Activated T-cell treated with anti-CD3 and anti-CD28 coated beads, Interleukin-2, amount 50 U/mL, for 4 hours (primary cell): ENCODE measurements around the gene TEX11. TPM values are rescaled to one million over a fixed set of nuclear protein-coding genes. Genes with fewer than 3 reads are reported as not detected.
"Not testable (repeated sequence)": the region's sequence is repeated elsewhere in the genome, so short reads cannot be mapped to it uniquely, and the experiment has no call there.

ENCODE experiments used
- ATAC-seq, 2 donors: fragments of 200-7000 bp; cut with Tn5 transposase; one replicate each; pipeline ENCODE4 v1.10.0; 2021
- DNase-seq: peaks from one replicate; pipeline ENCODE4 v3.0.0-alpha.2; 2020
- H3K27me3 Mint-ChIP-seq: one replicate; pipeline ENCODE4 v1.8.0; 2021; ENCODE audit warnings: low read depth, mixed read lengths
- H3K36me3 Mint-ChIP-seq: one replicate; pipeline ENCODE4 v1.8.0; 2022; ENCODE audit warnings: mixed read lengths; ENCODE audit not compliant: insufficient read depth
- H3K4me1 Mint-ChIP-seq: one replicate; pipeline ENCODE4 v1.8.0; 2021; ENCODE audit warnings: low read depth, mixed read lengths
- H3K4me3 Mint-ChIP-seq: one replicate; pipeline ENCODE4 v1.8.0; 2021; ENCODE audit warnings: mild to moderate bottlenecking, moderate library complexity, mixed read lengths
- H3K9me3 Mint-ChIP-seq: one replicate; pipeline ENCODE4 v1.8.0; 2021; ENCODE audit warnings: mixed read lengths
- total RNA-seq, 3 donors: library from RNA; stranded (reverse); gene quantifications; one replicate each; pipeline ENCODE4 v1.2.1, GENCODE V29; 2021

The TEX11 gene
- total RNA-seq, 3 donors from 2014 or later = 0.13 TPM; not detected in 2

DNA sequence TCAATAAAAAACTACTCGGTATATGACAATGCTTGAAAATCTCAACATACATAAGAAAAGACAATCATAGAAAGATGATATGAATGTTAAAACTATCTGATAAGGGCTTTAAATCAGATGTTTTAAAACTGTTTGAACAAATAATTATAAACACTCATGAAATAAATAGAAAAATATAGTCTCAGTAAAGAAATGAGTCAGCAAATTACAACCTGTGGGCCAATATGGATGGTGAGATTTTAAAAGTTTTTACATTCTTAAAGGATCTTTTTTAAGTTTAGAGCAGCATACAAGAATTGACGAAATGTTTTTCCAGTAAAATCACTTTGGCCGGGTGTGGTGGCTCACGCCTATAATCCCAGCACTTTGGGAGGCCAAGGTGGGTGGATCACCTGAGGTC is 83.1 kb downstream of the TEX11 start:
- ATAC-seq (no peak), DNase-seq (no peak)
- H3K36me3 Mint-ChIP-seq = no peaks in the 10 kb centered on the region
- no peaks in the 10 kb centered on the region for H3K9me3 Mint-ChIP-seq
- no peak overlapping the region for H3K4me3 Mint-ChIP-seq
- peaks cover 5% of the 10 kb centered on the region for H3K27me3 Mint-ChIP-seq
- no peaks in the 10 kb centered on the region for H3K4me1 Mint-ChIP-seq

DNA sequence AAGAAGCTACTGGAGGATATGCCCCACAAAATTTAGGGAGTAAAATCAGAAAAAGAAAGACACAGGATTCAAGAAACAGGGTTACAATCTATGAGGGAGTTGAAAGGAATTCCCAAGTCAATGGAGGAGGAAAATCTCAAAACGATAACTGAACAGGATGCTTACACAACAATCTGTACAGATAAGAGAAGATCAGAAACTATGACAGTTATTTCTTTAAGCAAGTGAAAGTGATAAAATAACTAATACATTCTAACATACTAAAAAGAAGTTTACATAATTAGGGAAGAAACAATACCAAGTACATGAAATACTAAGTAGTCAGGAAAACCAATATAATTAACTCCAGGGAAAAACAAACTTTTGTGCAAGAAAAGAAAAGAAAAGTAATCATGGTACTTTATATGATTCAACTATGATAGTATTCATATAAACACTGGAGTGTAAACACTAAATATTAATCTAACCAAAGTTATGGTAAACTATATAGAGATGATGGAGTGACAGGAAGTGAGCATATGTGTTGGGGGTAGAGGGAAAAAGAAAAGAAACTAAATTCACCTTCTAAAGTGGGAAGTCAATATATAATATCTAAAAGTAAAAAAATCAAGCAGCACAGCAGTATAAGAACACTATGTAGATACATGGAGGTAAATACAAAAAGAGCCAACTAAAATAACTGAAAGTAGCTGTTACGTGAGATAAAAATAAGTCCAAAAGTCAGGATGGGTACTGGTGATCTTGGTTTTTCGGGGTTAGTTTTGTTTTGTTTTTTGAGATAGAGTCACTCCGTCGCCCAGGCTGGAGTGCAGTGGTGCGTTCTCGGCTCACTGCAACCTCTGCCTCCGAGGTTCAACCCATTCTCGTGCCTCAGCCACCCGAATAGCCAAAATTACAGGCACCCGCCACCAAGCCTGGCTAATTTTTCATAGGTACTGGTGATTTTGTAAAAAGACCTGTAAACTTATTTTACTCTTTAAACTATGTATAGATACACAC is 99.3 kb downstream of the TEX11 start:
- Mint-ChIP-seq H3K4me3 (no peak overlapping the region), H3K9me3 (no peaks in the 10 kb centered on the region), H3K27me3 (peaks cover 3% of the 10 kb centered on the region), H3K36me3 (no peaks in the 10 kb centered on the region), H3K4me1 (no peaks in the 10 kb centered on the region)
- DNase-seq (no peak), ATAC-seq (no peak)

DNA sequence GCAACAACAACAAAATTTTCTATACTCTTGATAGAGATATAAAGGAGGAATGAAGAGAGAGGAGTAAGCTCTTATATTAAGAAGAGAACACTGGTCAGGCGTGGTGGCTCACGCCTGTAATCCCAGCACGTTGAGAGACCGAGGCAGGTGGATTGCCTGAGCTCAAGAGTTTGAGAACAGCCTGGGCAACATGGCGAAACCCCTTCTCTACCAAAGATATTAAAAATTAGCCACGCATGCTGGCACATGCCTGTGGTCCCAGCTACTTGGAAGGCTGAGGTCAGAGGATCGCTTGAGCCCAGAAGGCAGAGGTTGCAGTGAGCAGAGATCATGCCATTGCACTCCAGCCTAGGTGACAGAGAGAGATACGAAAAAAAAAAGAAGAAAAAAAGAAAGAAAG is 102.4 kb downstream of the TEX11 start:
- H3K27me3 Mint-ChIP-seq = no peaks in the 10 kb centered on the region
- no peaks in the 10 kb centered on the region for H3K9me3 Mint-ChIP-seq
- no peak for DNase-seq
- ATAC-seq = no peak
- no peak overlapping the region for H3K4me3 Mint-ChIP-seq
- H3K4me1 Mint-ChIP-seq = no peaks in the 10 kb centered on the region
- no peaks in the 10 kb centered on the region for H3K36me3 Mint-ChIP-seq

DNA sequence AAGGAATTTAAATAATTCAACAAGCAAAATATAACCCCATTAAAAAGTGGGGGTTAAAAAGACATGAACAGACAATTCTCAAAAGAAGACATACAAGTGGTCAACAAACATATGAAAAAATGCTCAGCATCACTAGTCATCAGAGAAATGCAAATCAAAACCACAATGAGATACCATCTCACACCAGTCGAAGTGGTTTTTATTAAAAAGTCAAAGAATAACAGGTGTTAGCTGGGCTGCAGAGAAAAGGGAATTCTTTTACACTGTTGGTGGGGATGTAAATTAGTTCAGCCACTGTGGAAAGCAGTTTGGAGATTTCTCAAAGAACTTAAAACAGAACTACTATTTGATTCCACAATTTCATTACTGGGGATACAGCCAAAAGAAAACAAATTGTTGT is 111.8 kb downstream of the TEX11 start:
- H3K9me3 Mint-ChIP-seq, H3K4me3 Mint-ChIP-seq, H3K36me3 Mint-ChIP-seq, H3K27me3 Mint-ChIP-seq, ATAC-seq, DNase-seq, H3K4me1 Mint-ChIP-seq: not testable (repeated sequence)

DNA sequence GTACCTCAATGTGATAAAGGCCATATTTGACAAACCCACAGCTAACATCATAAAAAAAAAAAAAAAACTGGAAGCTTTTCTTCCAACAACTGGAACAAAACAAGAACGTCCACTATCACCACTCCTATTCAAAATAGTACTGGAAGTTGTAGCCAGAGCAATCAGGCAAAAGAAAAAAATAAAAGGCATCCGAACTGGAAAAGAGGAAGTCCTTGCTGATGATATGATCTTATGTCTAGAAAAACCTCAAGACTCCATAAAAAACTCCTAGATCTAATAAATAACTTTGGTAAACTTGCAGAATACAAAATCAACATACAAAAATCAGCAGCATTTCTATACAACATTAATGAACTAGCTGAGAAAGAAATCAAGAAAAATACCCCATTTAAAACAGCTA is 134.3 kb downstream of the TEX11 start:
- no peaks in the 10 kb centered on the region for H3K4me1 Mint-ChIP-seq
- H3K9me3 Mint-ChIP-seq = no peaks in the 10 kb centered on the region
- no peak overlapping the region for H3K4me3 Mint-ChIP-seq
- no peaks in the 10 kb centered on the region for H3K27me3 Mint-ChIP-seq
- ATAC-seq (no peak), DNase-seq (no peak)
- no peaks in the 10 kb centered on the region for H3K36me3 Mint-ChIP-seq

DNA sequence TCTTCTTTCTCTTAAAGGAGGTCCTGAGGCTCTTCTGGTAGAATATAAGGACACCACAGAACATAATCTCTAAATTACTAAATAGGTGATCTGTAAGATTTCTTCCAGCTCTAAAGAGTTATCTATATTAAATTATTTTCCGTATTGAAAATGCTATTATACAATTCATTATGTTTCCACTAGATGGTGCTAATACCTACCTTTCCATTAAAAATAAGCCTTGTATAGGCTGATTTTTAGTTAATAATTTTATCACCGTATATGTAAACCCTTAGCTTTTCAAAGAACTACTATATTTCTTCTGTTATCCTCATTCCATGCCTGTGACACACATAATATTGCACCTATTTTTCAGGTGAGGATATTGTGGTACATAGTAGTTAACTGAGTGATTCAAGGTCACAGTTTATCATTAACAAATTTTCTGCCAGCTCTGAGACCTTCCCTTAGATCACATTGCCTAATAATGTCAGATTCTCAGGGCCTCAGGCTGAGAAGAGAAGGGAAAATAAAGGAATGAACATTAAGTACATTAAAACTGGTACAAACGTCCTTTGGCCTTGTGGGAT is 138.8 kb downstream of the TEX11 start:
- Mint-ChIP-seq H3K27me3 (no peaks in the 10 kb centered on the region), H3K9me3 (no peaks in the 10 kb centered on the region), H3K4me3 (no peak overlapping the region), H3K36me3 (no peaks in the 10 kb centered on the region), H3K4me1 (no peaks in the 10 kb centered on the region)
- DNase-seq (no peak), ATAC-seq (no peak)

DNA sequence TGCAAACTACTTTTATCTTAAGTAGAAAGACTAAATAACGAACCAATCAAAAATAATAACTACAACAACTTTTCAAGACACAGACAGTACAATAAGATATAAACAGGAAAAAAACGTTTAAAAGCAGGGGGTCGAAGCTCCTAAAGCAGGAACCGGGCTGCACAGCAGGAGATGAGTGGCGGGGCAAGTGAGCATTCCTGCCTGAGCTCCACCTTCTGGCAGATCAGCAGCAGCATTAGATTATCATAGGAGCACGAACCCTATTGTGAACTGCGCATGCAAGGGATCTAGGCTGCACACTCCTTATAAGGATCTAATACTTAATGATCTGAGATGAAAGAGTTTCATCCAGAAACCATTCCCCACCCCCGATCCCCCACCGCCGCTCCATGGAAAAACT is 146.2 kb downstream of the TEX11 start:
- Mint-ChIP-seq H3K9me3 (peaks cover 4% of the 10 kb centered on the region), H3K4me1 (no peaks in the 10 kb centered on the region), H3K4me3 (no peak overlapping the region), H3K27me3 (peaks cover 5% of the 10 kb centered on the region), H3K36me3 (no peaks in the 10 kb centered on the region)
- ATAC-seq (no peak), DNase-seq (no peak)

DNA sequence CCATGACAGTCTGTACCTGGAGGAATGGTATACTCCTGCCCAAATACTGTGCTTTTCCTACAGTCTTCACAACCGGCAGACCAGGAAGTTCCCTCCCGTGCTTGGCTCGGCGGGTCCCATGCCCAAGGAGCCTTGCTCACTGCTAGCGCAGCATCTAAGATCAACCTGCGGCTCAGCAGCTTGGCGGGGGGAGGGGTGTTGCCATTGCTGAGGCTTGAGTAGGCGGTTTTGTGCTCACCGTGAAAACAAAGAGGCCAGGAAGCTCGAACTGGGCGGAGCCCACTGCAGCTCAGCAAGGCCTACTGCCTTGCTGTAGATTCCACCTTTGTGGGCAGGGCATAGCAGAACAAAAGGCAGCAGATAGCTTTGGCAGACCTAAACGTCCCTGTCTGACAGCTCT is 152.7 kb downstream of the TEX11 start:
- Mint-ChIP-seq H3K36me3 (peaks cover 2% of the 10 kb centered on the region), H3K9me3 (peaks cover 4% of the 10 kb centered on the region), H3K27me3 (peaks cover 4% of the 10 kb centered on the region), H3K4me1 (peaks cover 21% of the 10 kb centered on the region), H3K4me3 (no peak overlapping the region)
- ATAC-seq = peak; percentile 82 to 88
- peak; percentile 34 for DNase-seq

DNA sequence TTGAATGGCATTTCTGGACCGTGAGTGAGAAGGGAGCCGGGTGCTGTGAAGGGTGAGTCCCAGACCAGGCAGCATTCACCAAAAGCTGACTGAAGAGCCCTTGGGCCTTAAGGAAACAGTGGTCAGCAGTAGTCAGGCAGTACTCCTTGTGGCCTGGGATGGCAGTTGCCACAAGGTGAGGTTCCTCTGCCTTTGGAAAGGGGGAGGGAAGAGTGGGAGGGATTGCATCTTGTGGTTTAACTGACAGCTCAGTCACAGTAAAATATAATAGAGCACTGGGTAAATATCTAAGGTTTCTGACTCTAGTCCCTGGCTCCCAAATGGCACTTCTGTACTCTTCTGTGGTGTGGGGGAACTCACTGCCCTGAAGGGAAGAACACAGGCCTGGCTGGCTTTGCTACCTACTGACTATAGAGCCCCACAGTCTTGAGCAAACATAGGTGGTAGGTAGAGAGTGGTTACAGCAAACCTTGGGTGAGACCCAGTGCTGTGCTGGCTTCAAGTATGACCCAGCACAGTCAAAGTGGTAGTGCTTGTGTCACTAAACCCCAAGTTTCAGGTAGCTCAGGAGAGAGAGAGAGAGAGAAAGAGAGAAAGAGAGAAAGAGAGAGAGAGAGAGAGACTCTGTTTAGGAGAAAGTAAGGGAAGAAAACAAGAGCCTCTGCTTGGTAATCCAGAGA is 154.2 kb downstream of the TEX11 start:
- peaks cover 4% of the 10 kb centered on the region for H3K9me3 Mint-ChIP-seq
- H3K27me3 Mint-ChIP-seq = no peaks in the 10 kb centered on the region
- peaks cover 2% of the 10 kb centered on the region for H3K36me3 Mint-ChIP-seq
- peak in 1 of 2 donors; percentile 28 for ATAC-seq
- peaks cover 21% of the 10 kb centered on the region for H3K4me1 Mint-ChIP-seq
- H3K4me3 Mint-ChIP-seq = no peak overlapping the region
- DNase-seq = no peak

DNA sequence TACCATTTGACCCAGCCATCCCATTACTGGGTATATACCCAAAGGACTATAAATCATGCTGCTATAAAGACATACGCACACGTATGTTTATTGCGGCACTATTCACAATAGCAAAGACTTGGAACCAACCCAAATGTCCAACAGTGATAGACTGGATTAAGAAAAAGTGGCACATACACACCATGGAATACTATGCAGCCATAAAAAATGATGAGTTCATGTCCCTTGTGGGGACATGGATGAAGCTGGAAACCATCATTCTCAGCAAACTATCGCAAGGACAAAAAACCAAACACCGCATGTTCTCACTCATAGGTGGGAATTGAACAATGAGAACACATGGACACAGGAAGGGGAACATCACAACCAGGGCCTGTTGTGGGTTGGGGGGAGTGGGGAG is 174.7 kb downstream of the TEX11 start:
- not testable (repeated sequence) for H3K27me3 Mint-ChIP-seq, H3K4me3 Mint-ChIP-seq, H3K36me3 Mint-ChIP-seq, DNase-seq, ATAC-seq, H3K4me1 Mint-ChIP-seq
- peaks cover 11% of the 10 kb centered on the region for H3K9me3 Mint-ChIP-seq

DNA sequence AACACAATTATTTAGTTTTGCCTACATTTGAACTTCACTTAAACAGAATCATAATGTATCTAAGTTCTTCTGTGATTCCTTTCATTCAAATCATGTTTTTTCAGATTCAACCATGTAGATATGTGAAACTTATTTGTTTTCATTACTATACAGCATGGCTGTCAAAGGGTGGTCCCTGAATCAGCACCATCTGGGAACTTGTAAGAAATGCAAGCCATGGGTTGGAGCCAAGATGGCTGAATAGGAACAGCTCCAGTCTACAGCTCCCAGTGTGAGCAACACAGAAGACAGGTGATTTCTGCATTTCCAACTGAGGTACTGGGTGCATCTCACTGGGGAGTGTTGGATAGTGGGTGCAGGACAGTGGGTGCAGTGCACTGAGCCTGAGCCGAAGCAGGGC is 180.6 kb downstream of the TEX11 start:
- H3K4me3 Mint-ChIP-seq, DNase-seq, H3K9me3 Mint-ChIP-seq: not testable (repeated sequence)

DNA sequence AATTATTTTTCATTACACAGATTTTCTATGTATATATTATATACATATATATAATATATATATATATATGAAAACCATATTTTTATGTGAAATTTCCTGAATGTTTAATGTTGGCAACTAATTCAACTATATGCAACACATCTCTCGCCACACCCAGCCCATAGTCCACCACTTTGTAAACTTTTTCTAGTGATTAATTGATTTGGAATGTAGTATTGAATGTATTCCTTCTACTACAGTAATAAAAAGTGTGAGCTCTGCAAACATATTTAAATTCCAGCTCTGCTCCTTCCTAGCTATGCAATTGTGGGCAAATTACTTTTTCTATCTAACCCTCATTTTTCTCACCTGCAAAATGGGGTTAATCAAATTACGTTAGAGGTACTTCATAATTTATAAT is 187.8 kb downstream of the TEX11 start:
- no peaks in the 10 kb centered on the region for H3K4me1 Mint-ChIP-seq
- H3K4me3 Mint-ChIP-seq = no peak overlapping the region
- ATAC-seq (no peak), DNase-seq (no peak)
- no peaks in the 10 kb centered on the region for H3K36me3 Mint-ChIP-seq
- H3K27me3 Mint-ChIP-seq = no peaks in the 10 kb centered on the region
- H3K9me3 Mint-ChIP-seq = no peaks in the 10 kb centered on the region

More for the DNA sequence above, 180.6 kb downstream of the TEX11 start:
- ATAC-seq, H3K4me1 Mint-ChIP-seq, H3K36me3 Mint-ChIP-seq, H3K27me3 Mint-ChIP-seq: not testable (repeated sequence)

DNA sequence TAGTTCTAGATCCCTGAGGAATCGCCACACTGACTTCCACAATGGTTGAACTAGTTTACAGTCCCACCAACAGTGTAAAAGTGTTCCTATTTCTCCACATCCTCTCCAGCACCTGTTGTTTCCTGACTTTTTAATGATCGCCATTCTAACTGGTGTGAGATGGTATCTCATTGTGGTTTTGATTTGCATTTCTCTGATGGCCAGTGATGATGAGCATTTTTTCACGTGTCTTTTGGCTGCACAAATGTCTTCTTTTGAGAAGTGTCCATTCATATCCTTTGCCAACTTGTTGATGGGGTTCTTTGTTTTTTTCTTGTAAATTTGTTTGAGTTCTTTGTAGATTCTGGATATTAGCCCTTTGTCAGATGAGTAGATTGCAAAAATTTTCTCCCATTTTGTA is 197.2 kb downstream of the TEX11 start:
- not testable (repeated sequence) for ATAC-seq, H3K27me3 Mint-ChIP-seq, H3K4me1 Mint-ChIP-seq, DNase-seq, H3K36me3 Mint-ChIP-seq, H3K9me3 Mint-ChIP-seq, H3K4me3 Mint-ChIP-seq

DNA sequence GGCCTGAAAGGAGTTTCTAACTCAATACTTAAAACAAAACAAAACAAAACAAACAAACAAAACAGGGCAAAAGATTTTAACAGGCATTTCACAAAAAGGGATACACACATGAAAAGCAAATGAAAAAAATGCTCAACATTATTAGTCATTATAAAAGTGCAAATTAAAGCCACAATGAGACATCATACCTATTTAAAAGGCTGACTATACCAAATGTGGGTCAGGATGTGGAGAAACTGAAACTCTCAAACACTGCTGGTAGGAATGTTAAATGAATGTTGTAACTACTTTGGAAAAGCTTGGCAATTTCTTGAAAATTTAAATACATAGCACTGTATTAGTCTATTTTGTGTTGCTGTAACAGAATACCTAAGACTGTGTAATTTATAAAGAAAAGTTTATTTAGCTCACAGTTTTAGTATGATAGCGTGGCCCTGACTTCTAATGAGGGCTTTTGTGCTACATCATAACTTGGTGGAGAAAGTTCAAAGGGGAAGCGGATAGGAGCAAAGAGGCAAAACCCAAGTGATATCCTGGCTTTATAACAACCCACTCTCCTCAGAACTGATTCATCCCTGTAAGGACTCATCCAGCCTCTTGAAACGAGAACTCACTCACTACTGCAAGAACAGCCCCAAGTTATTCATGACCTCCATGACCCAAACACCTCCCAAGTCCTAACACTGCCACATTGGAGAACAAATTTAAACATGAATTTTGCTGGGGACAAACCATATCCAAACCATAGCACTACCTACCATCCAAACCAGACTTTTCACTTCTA is 214.0 kb downstream of the TEX11 start:
- DNase-seq (no peak), ATAC-seq (peak; percentile 27 to 54)
- no peaks in the 10 kb centered on the region for H3K27me3 Mint-ChIP-seq
- H3K9me3 Mint-ChIP-seq = no peaks in the 10 kb centered on the region
- H3K36me3 Mint-ChIP-seq = no peaks in the 10 kb centered on the region
- H3K4me3 Mint-ChIP-seq = no peak overlapping the region
- H3K4me1 Mint-ChIP-seq = no peaks in the 10 kb centered on the region
